GM18861 (cell line): ENCODE data around the gene GGT5.
"Not testable (repeated sequence)": the region's sequence is repeated elsewhere in the genome, so short reads cannot be mapped to it uniquely, and the experiment has no call there.

Experiments
- ATAC-seq: cut with Tn5 transposase; IDR thresholded peaks from one replicate; pipeline ENCODE4 v1.9.1; 2021; ENCODE audit not compliant: unreplicated experiment

GGT5 gene, protein sequence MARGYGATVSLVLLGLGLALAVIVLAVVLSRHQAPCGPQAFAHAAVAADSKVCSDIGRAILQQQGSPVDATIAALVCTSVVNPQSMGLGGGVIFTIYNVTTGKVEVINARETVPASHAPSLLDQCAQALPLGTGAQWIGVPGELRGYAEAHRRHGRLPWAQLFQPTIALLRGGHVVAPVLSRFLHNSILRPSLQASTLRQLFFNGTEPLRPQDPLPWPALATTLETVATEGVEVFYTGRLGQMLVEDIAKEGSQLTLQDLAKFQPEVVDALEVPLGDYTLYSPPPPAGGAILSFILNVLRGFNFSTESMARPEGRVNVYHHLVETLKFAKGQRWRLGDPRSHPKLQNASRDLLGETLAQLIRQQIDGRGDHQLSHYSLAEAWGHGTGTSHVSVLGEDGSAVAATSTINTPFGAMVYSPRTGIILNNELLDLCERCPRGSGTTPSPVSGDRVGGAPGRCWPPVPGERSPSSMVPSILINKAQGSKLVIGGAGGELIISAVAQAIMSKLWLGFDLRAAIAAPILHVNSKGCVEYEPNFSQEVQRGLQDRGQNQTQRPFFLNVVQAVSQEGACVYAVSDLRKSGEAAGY

DNA sequence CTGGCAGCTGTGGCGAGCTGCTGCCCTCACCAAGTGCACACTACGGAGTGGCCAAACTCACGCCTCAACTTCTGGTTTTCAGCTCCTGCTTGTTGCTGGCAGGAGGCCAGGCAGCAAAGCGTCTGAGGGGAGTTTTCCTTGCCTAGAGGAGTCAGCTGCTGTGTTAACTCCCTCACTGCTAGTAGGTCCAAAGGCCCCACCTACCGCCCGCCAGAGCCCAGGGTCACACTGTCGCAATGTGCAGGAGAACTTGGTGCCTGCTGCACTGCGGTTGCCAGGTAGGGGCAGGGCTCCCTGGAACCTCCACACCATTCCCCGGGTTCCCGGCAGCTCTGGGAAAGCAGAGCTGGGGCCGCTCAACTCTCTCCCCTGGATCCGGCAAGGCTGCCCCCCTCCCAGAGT, at the start of gene GGT5:
TSS of gene GGT5 (minus strand) at position 53 of the 402 bp plus-strand sequence. CDS start 357 bp downstream, outside the sequence.
- not testable (repeated sequence) for ATAC-seq

DNA sequence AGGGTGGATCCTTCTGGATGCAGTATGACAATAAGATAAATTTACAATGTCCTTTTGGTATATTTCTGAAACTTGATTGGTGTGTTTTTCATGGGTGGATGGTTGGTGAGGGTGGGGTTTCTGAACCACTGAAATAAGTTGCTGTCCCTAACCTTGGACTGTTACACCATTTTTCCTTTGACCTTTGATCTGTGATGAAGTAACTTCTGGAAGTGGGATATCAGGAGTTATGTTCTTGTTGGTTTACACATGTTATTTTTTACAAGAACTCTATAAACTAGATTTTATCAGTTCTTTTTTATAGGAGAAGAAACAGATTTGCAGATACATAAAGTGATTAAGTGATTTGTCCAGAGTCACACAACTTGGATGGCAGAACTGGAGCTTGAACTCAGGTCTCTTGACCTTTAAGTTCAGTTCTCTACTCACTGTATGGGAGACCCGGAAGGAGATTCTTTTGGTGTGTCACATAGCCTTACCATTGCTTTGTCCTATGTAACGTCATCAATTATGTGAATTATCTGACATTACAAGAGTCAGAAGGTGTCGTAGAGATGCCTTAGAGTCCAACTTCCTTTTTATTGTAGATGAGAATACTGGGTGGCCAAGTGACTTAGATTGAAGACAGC, 47.4 kb upstream of the GGT5 start:
- ATAC-seq, result not testable (repeated sequence)

DNA sequence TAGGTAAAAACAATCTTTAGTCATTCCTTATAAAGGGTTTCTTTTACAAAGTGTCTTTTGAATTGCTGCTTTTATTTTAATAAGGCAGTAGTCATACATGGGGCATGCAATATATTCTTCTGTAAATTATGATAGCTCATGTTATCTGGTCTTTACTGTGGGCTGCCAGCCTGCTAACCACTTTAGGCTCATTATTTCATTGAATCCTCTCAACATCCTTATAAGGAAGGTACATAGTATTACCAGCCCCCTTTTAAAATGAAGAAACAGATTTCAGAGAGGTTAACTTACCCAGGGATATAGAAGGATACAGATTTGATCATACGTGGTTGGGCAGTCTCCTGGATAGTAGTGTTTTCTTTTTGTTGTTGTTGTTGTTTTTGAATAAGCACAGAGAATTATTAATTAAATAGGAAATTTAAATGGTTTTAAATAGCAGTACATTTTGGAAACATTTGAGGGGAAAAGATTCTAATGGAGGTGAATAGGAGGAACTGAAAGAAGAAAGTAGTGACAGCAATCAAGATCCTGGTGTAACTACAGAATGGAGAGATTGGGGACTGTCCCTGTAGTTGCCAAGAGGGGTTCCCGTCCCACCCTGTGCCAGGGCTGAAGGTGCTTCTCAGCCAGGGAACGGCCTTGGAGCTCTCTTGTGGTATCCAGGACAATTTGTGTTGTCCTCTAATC, 46.8 kb upstream of the GGT5 start:
- ATAC-seq, result no peak

DNA sequence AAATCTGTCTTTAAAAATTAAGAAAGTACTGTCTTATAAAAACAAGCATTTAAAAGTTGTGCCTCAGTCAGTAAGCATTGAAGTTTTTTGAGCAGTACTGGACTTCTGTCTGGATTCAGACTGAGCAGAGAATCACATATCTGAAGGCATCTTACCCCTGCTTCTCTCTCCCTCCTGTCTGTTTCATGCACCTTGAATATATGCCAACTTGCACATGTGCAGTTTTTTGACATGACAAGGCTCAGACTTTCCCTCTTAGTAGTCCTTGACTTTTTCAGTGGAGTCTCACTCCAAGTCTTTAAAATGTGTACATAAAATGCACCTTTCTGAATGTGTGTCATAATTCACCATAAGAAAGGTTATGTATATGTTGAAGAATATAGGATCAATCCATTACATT, 45.6 kb upstream of the GGT5 start:
- no peak for ATAC-seq

DNA sequence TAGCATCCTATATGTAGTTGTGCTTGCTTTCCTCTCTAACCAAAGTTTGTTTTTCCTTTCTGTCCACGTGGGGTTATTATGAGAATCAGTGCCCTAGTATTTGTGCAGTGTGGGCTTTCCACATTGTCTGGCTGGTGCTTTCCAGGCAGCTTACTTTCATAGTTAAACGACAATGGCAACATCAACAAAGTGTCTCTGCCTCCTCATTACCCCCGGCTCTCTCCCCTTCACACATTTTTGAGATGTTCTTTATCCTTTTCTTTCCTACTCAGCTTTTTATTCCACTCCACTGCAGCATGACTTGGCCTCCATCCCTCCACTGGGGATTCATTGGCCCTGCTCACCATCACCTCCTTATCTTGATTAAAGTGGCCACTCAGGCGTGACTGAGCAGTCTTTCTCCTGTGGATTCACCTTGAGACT, 44.9 kb upstream of the GGT5 start:
- no peak for ATAC-seq

DNA sequence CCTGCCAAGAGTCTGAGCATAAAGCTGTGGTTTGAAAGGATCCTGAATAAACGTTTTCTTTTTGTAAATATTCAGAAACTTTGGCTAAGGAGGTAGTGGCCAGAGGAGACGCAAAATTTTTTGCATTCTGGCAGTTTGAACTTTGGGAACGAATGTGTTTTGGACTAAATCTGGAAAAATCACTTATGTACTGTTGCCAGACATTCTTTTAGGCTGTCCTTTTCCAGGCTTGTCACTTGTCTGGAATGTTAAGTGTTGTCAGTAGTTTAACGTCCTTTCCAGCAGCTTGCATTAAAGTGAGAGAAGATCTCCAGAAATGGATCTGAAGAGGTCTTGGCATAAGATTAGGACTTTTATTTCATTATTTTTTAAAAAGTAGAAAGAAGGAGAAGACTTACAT, 44.2 kb upstream of the GGT5 start:
- no peak for ATAC-seq

DNA sequence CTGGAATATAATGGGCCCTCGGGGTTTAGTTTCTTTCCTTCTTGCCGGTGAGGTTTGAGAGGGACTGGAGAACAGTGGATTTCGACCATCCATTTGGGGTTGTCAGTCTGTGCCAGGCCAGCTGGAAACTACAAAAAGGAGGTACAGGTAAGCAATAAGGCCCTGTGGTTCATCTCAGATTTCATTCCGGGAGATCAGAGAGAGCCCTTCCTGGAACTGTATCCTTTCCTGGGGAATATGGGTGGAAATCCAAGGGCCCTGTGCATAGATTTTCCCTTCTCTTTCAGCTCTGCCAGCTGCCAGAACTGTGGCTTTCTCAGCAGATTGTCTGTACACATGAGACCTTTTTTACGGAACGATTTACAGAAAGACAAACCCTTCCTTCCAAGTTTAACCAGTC, 42.9 kb upstream of the GGT5 start:
- ATAC-seq, result not testable (repeated sequence)

DNA sequence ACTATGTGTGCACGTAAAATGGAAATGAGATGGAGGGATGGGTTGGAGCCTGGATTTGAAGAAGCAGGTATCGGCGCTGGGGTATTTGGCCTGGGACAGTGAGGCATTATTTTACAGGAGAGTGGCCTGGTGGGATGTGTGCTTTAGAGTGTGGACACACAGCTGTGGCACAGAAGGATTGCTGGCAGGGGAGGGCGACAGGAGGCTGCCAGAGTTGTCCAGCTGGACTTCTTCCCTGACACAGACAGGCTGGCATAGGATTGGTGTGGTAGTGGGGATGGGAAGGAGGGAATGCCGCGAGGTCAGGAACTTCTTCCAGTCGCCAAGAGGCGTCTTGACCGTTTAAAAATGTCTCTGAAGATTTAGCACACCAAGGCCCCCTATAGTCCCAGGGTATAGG, 42.3 kb upstream of the GGT5 start:
- not testable (repeated sequence) for ATAC-seq

DNA sequence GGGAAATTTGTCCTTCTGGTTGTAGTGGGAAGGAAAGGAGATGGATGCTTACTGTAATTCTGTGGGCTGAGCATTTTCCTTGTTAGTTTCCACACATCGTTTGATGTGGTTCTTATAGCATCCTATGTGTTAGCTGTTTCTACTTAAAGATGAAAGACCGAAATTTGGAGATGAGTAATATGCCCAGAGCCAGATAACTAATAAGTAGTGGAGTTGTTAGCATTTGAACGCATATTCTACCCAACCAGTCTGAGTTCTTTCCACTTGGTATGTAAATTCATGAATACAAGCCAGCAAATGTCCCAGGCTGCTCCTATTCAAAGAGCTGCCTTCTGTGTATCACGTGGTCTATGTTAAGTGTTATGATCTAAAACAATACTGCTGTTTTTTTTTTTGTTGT, 40.4 kb upstream of the GGT5 start:
- no peak for ATAC-seq

DNA sequence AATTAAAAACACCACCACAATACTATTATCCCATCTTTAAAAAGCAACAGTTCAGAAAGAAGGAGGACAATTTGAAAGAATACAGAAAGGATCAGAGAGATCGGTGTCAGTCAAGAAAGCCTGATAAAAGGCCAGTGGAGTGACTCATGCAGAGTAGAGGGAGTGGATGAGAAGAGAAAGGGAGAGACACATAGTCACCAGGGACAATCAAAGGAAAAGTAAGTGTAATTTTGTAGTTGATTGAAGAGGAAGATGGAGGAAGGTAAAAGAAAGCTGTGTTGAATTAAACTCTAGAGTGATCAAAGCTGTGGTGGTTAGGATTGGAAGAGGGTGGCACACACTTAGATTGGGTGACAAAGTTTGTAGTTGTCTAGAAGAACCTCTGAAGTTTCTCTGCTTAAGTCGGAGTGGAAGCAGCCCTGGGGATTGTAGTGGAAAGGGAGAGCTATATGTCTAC, 39.9 kb upstream of the GGT5 start:
- ATAC-seq, result no peak

DNA sequence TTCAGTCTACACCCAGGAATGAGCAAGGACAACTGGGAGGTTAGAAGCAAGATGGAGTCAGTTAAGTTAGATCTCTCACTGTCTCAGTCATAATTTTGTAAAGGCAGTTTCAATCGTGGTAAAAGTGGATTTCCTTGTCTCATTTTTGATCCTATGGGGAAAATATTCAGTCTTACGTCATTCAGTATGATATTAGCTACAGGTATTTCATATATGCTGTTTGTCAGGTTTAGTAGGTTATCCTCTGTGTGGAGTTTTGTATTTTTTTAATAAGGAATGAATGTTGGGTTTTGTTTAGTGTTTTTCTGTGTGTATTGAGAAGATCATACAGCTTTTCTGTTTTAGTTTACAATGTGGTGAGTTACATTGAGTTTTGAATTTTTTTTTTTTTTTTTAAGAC, 37.5 kb upstream of the GGT5 start:
- ATAC-seq, result no peak

DNA sequence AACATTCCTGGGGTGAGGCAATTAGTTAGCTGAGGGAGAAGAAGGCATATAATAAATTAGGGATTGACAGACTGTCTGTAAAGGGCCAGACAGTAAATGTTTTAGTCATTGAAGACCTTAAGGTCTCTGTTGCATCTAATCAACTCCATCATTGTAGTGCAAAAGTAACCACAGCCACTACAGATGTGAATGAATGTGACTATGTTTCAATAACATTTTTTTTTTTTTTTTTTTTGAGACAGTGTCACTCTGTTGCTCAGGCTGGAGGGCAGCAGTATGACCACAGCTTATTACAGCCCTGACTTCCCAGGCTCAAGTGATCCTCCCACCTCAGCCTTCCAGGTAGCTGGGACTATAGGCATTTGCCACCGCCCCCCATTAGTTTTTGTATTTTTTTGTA, 35.5 kb upstream of the GGT5 start:
- not testable (repeated sequence) for ATAC-seq

DNA sequence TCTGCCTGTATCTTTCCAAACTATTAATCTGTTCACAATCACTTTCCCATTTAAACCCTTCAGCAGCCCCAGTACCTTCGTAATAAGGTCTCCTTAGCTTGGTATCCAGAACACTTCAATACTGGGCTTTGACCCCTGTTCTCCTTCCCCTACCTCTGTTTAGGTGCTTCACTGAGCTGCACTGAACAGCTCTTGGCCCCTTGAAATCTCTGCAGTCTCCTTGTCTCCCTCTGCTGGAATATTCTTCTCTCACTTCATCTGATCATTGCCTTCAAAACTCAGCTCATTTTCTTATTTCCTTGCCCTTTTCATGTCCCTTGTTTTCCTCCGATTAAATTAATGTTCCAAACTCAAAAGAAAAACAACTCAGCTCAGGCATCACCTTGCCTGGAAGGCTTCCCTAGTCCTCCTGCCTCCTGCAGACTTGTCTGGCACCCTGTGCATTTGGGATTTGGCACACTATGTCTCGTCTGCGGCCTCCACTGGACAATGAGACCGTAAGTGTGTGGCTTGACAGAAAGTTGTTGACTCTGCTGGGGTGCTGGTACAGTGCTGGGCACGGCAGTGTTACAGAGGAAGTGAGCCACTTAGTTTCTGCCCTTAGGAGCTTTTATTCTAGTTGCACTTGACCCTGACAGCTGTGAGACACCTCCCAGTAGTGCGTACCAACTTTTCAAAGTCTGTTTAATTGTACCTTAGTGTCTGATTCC, 30.0 kb upstream of the GGT5 start:
- ATAC-seq, result not testable (repeated sequence)

DNA sequence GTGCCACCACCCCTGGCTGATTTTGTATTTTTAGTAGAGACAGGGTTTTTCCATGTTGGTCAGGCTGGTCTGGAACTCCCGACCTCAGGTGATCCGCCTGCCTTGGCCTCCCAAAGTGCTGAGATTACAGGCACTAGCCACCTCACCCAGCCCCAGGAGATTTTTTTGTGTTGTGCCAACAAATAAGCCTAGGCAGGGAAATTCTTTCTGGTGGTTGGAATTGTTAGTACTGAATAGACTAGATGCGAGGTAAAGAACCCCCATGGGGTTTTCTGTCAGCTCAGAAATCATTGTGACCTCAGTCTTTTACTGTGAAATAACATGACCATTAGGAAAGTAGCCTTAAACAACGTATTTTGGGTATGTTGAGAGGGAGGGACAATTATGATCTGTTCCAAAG, 29.0 kb upstream of the GGT5 start:
- ATAC-seq, result not testable (repeated sequence)

DNA sequence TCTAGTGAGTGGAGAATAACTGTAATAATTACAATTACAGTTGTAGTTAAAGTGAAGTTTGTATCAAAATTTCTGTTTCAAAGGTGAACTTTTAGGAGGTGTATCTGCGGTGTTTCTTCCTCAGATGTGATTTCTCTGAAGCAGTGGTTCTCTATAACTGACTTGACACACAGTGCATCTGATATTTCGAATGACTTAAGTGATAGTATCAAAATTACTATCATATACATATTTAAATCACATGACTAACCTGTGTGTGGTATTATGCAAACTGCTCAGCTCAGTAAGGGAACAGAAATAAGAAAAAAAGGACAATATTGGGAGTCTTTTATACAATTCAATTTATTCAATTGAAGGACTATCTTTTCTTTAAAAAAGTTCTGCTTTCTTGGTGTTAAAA, 28.1 kb upstream of the GGT5 start:
- not testable (repeated sequence) for ATAC-seq

DNA sequence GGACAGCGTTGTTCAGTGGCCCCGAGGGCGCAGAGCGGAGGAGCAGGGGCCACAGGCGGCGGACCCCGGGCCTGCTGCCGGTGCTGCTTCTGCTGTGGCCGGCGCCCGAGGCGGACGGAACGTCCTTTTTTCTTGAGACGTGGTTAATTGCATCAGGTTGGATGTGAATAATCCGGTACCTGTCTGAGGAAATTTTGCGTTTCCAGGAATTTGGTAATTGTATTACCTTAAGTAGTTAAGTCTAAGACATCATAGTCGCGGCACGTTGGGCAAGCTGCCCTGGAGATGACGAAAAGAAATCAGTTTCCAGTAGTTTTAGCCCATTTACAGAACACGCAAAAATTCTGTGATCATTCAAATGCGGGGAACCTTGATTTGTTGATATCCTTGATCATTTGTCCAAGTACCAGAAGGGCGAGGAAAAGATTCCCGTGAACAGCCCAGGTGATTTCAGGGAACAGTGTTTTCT, 26.5 kb upstream of the GGT5 start:
- no peak for ATAC-seq

DNA sequence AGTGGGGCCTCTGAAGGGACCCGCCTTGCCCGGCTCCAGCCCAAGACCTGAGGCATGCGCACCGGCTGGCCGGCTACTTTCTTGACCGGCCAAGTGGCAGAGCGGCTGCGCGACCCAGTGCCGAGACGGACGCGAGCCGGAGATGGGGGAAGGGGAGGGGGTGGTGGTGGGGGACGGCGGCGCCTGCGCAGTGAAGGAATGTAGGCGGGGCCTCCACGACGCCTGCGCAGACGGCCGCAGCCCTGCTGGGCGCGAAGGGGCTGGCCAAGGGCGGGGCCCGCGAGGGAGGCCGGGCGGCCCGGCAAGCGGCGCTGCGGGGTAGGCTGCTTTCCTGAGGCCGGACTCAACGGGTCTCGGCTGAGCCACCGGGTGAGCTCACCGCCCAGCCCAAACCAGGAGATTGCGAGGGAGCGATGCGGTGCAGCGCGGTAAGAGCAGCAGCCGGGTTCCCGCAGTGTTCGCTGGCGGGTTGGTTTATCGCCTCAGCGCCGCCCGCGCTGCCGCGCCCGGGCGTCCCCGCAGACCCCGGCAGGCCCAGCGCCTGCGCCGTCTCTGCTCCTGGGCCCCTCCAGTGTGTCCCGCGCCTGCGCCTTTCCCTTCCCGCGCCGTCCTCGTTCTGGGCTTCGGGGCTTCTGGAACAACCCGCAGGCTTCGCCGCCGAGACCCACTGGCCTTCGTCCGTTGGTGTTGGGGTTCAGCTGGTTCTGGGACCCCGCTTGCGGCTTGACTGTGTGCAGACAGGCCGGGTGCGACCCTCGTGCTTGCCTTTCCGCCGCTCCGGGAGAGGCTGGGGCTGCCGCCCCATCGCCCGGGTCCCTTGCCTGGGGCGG, 25.9 kb upstream of the GGT5 start, which contains the start of gene SPECC1L:
TSS of gene SPECC1L (plus strand) at position 276 of the 830 bp plus-strand sequence. CDS start 31,401 bp downstream, outside the sequence.
- peak; percentile 71 for ATAC-seq

DNA sequence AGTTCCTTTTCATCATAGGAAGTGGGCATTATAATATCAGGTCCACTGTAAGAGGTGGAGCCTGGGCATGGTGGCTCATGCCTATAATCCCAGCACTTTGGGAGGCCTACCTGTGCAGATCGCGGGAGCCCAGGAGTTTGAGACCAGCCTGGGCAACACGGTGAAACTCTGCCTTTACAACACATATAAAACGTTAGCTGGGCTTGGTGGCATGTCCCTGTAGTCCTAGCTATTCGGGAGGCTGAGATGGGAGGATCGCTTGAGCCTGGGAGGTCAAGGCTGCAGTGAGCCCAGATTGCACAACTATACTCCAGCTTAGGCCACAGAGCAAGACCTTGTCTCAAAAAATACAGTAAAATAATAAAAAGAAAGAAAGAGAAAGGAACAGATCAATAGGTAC, 21.6 kb upstream of the GGT5 start:
- not testable (repeated sequence) for ATAC-seq

DNA sequence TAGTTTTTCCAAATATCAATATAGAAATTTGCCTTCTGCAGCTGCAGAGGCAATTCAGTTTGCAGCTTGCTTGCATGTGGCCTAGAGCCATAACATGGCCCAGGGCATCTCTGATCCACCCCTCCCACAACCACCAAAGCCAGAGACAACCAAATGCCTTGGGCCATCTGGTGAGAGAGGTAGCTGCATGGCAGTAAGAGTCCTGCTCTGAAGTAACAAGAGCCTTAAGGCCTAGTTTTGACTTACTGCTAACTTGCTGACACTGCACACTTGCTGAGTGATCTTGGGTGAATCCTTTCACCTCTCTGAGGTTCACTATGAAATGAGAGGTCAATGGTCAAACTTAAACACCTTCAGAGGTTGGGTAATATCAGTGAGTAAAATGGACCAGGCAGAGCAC, 20.9 kb upstream of the GGT5 start:
- ATAC-seq, result no peak
